DND-41 (cell line): ENCODE data around the gene MITF.

Experiments used
- EZH2 ChIP-seq: IDR thresholded peaks from 3 replicates; pipeline ENCODE4 v1.6.1; 2012; ENCODE audit warnings: borderline replicate concordance, low read depth, mild to moderate bottlenecking, moderate library complexity, low read length, inconsistent platforms; ENCODE audit not compliant: severe bottlenecking
- TF ChIP-seq, protein P1 (sequence below): IDR thresholded peaks from 2 replicates; pipeline ENCODE4 v1.5.1; 2012; ENCODE audit warnings: borderline replicate concordance, low read length, moderate library complexity, mild to moderate bottlenecking; ENCODE audit not compliant: poor library complexity, severe bottlenecking; ENCODE audit errors: extremely low read depth

DNA sequence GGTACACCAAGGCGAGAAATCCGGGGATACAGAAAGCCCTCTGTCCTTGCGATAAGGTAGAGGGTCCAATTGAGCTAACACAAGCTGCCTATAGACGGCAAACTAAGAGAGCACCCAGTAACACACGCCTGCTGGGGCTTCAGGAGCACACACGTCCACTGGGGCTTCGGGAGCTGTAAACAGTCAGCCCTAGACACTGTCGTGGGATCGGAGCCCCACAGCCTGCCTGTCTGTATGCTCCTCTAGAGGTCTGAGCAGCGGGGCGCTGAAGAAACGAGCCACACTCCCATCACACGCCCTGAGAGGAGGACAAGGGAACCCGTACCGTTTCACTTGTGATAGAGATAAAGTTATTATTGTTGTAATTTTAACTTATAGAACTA lies 260.8 kb downstream of the MITF start:
- TF ChIP-seq, protein P1, sequence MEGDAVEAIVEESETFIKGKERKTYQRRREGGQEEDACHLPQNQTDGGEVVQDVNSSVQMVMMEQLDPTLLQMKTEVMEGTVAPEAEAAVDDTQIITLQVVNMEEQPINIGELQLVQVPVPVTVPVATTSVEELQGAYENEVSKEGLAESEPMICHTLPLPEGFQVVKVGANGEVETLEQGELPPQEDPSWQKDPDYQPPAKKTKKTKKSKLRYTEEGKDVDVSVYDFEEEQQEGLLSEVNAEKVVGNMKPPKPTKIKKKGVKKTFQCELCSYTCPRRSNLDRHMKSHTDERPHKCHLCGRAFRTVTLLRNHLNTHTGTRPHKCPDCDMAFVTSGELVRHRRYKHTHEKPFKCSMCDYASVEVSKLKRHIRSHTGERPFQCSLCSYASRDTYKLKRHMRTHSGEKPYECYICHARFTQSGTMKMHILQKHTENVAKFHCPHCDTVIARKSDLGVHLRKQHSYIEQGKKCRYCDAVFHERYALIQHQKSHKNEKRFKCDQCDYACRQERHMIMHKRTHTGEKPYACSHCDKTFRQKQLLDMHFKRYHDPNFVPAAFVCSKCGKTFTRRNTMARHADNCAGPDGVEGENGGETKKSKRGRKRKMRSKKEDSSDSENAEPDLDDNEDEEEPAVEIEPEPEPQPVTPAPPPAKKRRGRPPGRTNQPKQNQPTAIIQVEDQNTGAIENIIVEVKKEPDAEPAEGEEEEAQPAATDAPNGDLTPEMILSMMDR: no peak
- no peak for TF ChIP-seq EZH2
